Stomach (tissue), 4 donors: ENCODE results near the gene HBQ1.

ENCODE experiments used
- CTCF ChIP-seq, 7 experiments: fragments of 450-650 bp in 4 of 7; fragments of 200-600 bp in 3 of 7; sonication (generic) in 3 of 7; IDR thresholded peaks; one replicate each; pipeline ENCODE4 v1.5.1; 2016 to 2019; ENCODE audit warnings: antibody characterized with exemption in 7 of 7, control low read depth in 2 of 7, mild to moderate bottlenecking in 1 of 7
- EP300 ChIP-seq: sonication (generic); formaldehyde crosslinking; IDR thresholded peaks from one replicate; pipeline ENCODE4 v1.6.1; 2017; ENCODE audit warnings: antibody characterized with exemption
- POLR2A ChIP-seq, 4 donors: fragments of 450-650 bp; IDR thresholded peaks; one replicate each; pipeline ENCODE4 v1.6.1; 2016; ENCODE audit warnings: antibody characterized with exemption in 4 of 4, control low read depth in 2 of 4, mild to moderate bottlenecking in 1 of 4, moderate library complexity in 1 of 4

- TF ChIP-seq CTCF (IDR thresholded peaks at IDR 0.05), result no peak
- no peak for TF ChIP-seq EP300
- TF ChIP-seq POLR2A (IDR thresholded peaks at IDR 0.05), result no peak
These were observed 49.5 kb downstream of the HBQ1 start for GRCh38 chr16:229731-230281.
